Vagina (tissue), 2 donors: Measurements from ENCODE around the gene GPBP1. TPM values are rescaled to one million over a fixed set of nuclear protein-coding genes. Genes with fewer than 3 reads are reported as not detected.
"Not testable (repeated sequence)": the region's sequence is repeated elsewhere in the genome, so short reads cannot be mapped to it uniquely, and the experiment has no call there.

Experiments used
- DNase-seq, 2 donors: peaks; one replicate each; pipeline ENCODE4 v3.0.0-alpha.2; 2017; ENCODE audit errors: extremely low spot score in 2 of 2
- H3K27ac ChIP-seq: fragments of 200-600 bp; sonication (generic); one replicate; pipeline ENCODE4 v1.5.1; 2019
- H3K27me3 ChIP-seq: fragments of 200-600 bp; sonication (generic); one replicate; pipeline ENCODE4 v1.5.1; 2019
- H3K36me3 ChIP-seq, 2 donors: fragments of 200-600 bp; sonication (generic); one replicate each; pipeline ENCODE4 v1.5.1; 2017 to 2019
- H3K4me1 ChIP-seq: fragments of 200-600 bp; sonication (generic); one replicate; pipeline ENCODE4 v1.5.1; 2019
- H3K4me3 ChIP-seq, 2 donors: fragments of 200-600 bp; sonication (generic); 1 replicate in 1 of 2; 2 replicates in 1 of 2; pipeline ENCODE4 v1.5.1; 2016 to 2019
- H3K9me3 ChIP-seq: fragments of 200-600 bp; sonication (generic); one replicate; pipeline ENCODE4 v1.5.1; 2019
- POLR2A ChIP-seq, 2 donors: fragments of 450-650 bp; IDR thresholded peaks; one replicate each; pipeline ENCODE4 v1.6.1; 2017; ENCODE audit warnings: antibody characterized with exemption in 2 of 2, mild to moderate bottlenecking in 2 of 2, moderate library complexity in 2 of 2
- POLR2AphosphoS5 ChIP-seq, 2 donors: sonication (generic); formaldehyde crosslinking; IDR thresholded peaks; one replicate each; pipeline ENCODE4 v1.9.0; 2017; ENCODE audit warnings: antibody characterized with exemption in 2 of 2, mild to moderate bottlenecking in 2 of 2, low read depth in 1 of 2; ENCODE audit not compliant: insufficient read depth in 1 of 2
- intact Hi-C: fragments of 100-400 bp; cut with DNase I; formaldehyde crosslinking; loops from one replicate; pipeline ENCODE4 v1.15.1; 2023
- total RNA-seq: library from RNA; depleted of rRNA; stranded (reverse); fragments of >200 nt; gene quantifications from one replicate; pipeline ENCODE4 v1.2.3, GENCODE V29; 2016
- TF ChIP-seq, protein P1 (sequence below), 3 experiments: fragments of 450-650 bp in 2 of 3; fragments of 200-600 bp in 1 of 3; sonication (generic) in 1 of 3; IDR thresholded peaks; one replicate each; pipeline ENCODE4 v1.5.1; 2017 to 2019; ENCODE audit warnings: antibody characterized with exemption in 3 of 3, mild to moderate bottlenecking in 2 of 3, moderate library complexity in 2 of 3

GPBP1 gene
- total RNA-seq, 1 donor from 2014 or later = 62.6 TPM

DNA sequence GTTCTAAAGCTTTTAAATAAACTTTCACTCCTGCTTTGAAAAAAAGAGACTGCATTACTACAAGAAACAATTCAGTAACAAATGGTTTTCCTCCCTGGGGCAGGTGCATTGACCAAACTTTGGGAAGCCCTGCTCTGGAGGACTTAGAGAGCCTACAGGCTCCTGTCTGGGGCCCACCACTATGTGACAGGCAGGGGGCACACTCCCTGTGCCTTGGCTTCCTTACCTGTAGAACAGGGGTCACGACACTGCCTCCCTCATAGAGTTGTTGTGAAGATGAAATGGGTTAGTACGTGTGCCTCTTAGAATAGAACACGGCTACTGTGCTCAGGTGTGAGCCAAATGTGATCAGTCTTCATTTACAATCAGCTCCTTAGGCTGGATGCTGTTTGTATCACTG lies 130.1 kb downstream of the GPBP1 start:
- no peak for TF ChIP-seq POLR2AphosphoS5 (IDR thresholded peaks at IDR 0.05; ENCODE audit: insufficient read depth in 1 of 2, low read depth in 1 of 2)
- TF ChIP-seq, protein P1, sequence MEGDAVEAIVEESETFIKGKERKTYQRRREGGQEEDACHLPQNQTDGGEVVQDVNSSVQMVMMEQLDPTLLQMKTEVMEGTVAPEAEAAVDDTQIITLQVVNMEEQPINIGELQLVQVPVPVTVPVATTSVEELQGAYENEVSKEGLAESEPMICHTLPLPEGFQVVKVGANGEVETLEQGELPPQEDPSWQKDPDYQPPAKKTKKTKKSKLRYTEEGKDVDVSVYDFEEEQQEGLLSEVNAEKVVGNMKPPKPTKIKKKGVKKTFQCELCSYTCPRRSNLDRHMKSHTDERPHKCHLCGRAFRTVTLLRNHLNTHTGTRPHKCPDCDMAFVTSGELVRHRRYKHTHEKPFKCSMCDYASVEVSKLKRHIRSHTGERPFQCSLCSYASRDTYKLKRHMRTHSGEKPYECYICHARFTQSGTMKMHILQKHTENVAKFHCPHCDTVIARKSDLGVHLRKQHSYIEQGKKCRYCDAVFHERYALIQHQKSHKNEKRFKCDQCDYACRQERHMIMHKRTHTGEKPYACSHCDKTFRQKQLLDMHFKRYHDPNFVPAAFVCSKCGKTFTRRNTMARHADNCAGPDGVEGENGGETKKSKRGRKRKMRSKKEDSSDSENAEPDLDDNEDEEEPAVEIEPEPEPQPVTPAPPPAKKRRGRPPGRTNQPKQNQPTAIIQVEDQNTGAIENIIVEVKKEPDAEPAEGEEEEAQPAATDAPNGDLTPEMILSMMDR (IDR thresholded peaks at IDR 0.05) = no peak
- no peak for TF ChIP-seq POLR2A (IDR thresholded peaks at IDR 0.05)
- H3K27ac ChIP-seq = no peak overlapping the region
- H3K4me1 ChIP-seq = peaks cover 3% of the 10 kb centered on the region
- intact Hi-C loops = loop anchor here (5.0 kb wide), 1 partner anchor 348 kb away; no protein-coding TSS in a partner anchor
- H3K27me3 ChIP-seq = no peaks in the 10 kb centered on the region
- no peak overlapping the region for H3K4me3 ChIP-seq
- no peaks in the 10 kb centered on the region for H3K36me3 ChIP-seq
- H3K9me3 ChIP-seq = no peaks in the 10 kb centered on the region
- DNase-seq = peak in 1 of 2 donors; percentile 64

GRCh38 chr5:57304931-57305330 lies 131.1 kb downstream of the GPBP1 start:
- intact Hi-C loops = loop anchor here (5.0 kb wide), 1 partner anchor 347 kb away; no protein-coding TSS in a partner anchor
- Histone ChIP-seq H3K36me3 (no peaks in the 10 kb centered on the region), H3K9me3 (no peaks in the 10 kb centered on the region), H3K4me1 (no peaks in the 10 kb centered on the region), H3K27ac (no peak overlapping the region), H3K27me3 (no peaks in the 10 kb centered on the region), H3K4me3 (no peak overlapping the region)
- DNase-seq = no peak
- TF ChIP-seq POLR2AphosphoS5 (IDR thresholded peaks at IDR 0.05; ENCODE audit: insufficient read depth in 1 of 2, low read depth in 1 of 2) = no peak
- TF ChIP-seq, protein P1 (IDR thresholded peaks at IDR 0.05) = no peak
- no peak for TF ChIP-seq POLR2A (IDR thresholded peaks at IDR 0.05)

- TF ChIP-seq, protein P1 (IDR thresholded peaks at IDR 0.05) = no peak
- no peak for TF ChIP-seq POLR2A (IDR thresholded peaks at IDR 0.05)
- no peak for TF ChIP-seq POLR2AphosphoS5 (IDR thresholded peaks at IDR 0.05; ENCODE audit: insufficient read depth in 1 of 2, low read depth in 1 of 2)
- intact Hi-C loops = no loop called here
Observed at GRCh38 chr5:57306359-57306758, 132.5 kb downstream of the GPBP1 start.

DNA sequence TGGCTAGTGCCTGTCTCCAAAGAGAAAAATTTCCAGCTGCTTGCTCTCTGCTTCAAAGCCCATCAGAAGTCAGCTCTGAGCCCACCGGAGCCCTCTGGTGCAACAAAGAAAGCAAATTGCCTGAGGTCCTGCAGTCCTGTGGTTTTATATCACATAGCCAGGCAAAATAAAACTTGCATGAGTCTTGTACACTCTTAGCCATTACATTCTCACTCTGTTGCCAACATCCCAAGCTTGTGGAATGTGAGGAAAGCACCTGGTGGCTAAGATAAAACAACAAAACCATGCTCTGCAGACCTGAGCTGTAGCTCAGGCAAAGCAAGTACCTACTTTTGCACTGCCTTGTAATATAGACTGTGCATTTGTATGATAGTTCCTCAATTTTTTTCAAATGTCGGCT lies 133.7 kb downstream of the GPBP1 start:
- Histone ChIP-seq H3K4me1 (no peaks in the 10 kb centered on the region), H3K27ac (no peak overlapping the region), H3K4me3 (no peak overlapping the region), H3K9me3 (no peaks in the 10 kb centered on the region), H3K36me3 (no peaks in the 10 kb centered on the region), H3K27me3 (no peaks in the 10 kb centered on the region)
- intact Hi-C loops = no loop called here
- TF ChIP-seq POLR2A (IDR thresholded peaks at IDR 0.05) = no peak
- DNase-seq = peak in 1 of 2 donors; percentile 27

More at GRCh38 chr5:57306359-57306758, 132.5 kb downstream of the GPBP1 start:
- DNase-seq = no peak
- Histone ChIP-seq H3K4me3 (no peak overlapping the region), H3K27ac (no peak overlapping the region), H3K9me3 (no peaks in the 10 kb centered on the region), H3K36me3 (no peaks in the 10 kb centered on the region), H3K27me3 (no peaks in the 10 kb centered on the region), H3K4me1 (no peaks in the 10 kb centered on the region)

GRCh38 chr5:57309022-57309421 lies 135.2 kb downstream of the GPBP1 start:
- intact Hi-C loops = not testable (repeated sequence)

GRCh38 chr5:57311251-57311650 lies 137.4 kb downstream of the GPBP1 start:
- TF ChIP-seq, protein P1 (IDR thresholded peaks at IDR 0.05) = no peak
- TF ChIP-seq POLR2A (IDR thresholded peaks at IDR 0.05) = no peak
- TF ChIP-seq POLR2AphosphoS5 (IDR thresholded peaks at IDR 0.05; ENCODE audit: insufficient read depth in 1 of 2, low read depth in 1 of 2) = no peak
- Histone ChIP-seq H3K36me3 (no peaks in the 10 kb centered on the region), H3K27ac (no peak overlapping the region)

More at GRCh38 chr5:57309022-57309421, 135.2 kb downstream of the GPBP1 start:
- not testable (repeated sequence) for H3K36me3 ChIP-seq, H3K4me1 ChIP-seq, H3K4me3 ChIP-seq, H3K27ac ChIP-seq, H3K9me3 ChIP-seq, H3K27me3 ChIP-seq
- peak; percentile 44 to 58 for DNase-seq

More at GRCh38 chr5:57311251-57311650, 137.4 kb downstream of the GPBP1 start:
- H3K4me3 ChIP-seq = no peak overlapping the region
- DNase-seq = no peak
- no peaks in the 10 kb centered on the region for H3K9me3 ChIP-seq
- no peaks in the 10 kb centered on the region for H3K4me1 ChIP-seq
- intact Hi-C loops = no loop called here
- no peaks in the 10 kb centered on the region for H3K27me3 ChIP-seq
